Measurements from ENCODE around the gene EDEM3. TPM values are rescaled to one million over a fixed set of nuclear protein-coding genes. Genes with fewer than 3 reads are reported as not detected.

Gene EDEM3
- total RNA-seq, 2 donors from 2014 or later = 55.7 to 75.4 TPM

DNA sequence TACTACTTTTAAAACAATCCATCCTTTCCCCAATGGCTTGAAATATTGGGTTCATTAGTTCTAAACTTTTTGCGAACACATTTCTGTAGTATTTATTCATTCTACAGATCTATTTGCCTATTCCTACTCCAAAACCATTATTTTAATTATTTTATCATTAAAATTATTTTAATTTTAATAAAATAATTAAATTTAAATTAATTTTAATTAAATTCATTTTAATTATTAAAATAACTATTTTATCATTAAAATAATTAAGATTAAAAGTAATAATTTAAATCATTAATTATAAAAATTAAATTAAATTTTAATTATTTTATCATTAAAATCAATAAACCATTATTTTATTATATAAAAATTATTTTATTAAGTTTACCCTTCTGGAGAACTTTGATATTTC lies 15.6 kb downstream of the EDEM3 start:
- Histone ChIP-seq H3K27ac (no peak overlapping the region), H3K4me3 (no peak overlapping the region), H3K9me3 (no peaks in the 10 kb centered on the region), H3K9ac (ENCODE audit: low read depth in 2 of 2, low read length in 2 of 2) (no peak overlapping the region), H3K4me1 (no peaks in the 10 kb centered on the region), H3K36me3 (no peaks in the 10 kb centered on the region), H3K27me3 (no peaks in the 10 kb centered on the region)
- TF ChIP-seq, protein P1, sequence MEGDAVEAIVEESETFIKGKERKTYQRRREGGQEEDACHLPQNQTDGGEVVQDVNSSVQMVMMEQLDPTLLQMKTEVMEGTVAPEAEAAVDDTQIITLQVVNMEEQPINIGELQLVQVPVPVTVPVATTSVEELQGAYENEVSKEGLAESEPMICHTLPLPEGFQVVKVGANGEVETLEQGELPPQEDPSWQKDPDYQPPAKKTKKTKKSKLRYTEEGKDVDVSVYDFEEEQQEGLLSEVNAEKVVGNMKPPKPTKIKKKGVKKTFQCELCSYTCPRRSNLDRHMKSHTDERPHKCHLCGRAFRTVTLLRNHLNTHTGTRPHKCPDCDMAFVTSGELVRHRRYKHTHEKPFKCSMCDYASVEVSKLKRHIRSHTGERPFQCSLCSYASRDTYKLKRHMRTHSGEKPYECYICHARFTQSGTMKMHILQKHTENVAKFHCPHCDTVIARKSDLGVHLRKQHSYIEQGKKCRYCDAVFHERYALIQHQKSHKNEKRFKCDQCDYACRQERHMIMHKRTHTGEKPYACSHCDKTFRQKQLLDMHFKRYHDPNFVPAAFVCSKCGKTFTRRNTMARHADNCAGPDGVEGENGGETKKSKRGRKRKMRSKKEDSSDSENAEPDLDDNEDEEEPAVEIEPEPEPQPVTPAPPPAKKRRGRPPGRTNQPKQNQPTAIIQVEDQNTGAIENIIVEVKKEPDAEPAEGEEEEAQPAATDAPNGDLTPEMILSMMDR (IDR thresholded peaks at IDR 0.05) = no peak
- intact Hi-C loops (cut with DNase I) = no loop called here
- DNase-seq = no peak

DNA sequence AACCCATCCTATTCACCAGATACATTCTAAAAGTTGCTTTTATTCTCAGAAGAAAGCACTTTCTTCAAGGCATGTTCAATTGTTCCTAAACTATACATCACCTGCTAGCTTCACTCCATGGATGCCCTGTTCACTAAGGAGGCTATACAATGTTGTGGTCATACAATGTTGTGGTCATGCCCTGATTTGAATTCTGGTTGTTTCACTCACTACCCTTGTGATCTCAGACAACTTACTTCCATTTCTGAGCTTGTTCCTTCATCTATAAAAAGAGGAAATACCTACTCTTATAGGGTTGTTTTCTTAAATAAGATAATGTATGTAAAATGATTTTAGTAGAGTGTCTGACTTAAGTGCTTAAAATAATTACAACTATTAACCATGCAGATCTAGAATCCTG lies 19.7 kb downstream of the EDEM3 start:
- no peak overlapping the region for H3K9ac ChIP-seq (ENCODE audit: low read depth in 2 of 2, low read length in 2 of 2)
- H3K9me3 ChIP-seq = no peaks in the 10 kb centered on the region
- no peak for DNase-seq
- no peaks in the 10 kb centered on the region for H3K27me3 ChIP-seq
- no peaks in the 10 kb centered on the region for H3K36me3 ChIP-seq
- TF ChIP-seq, protein P1 (IDR thresholded peaks at IDR 0.05) = no peak
- intact Hi-C loops (cut with DNase I) = no loop called here
- H3K4me1 ChIP-seq = no peaks in the 10 kb centered on the region
- no peak overlapping the region for H3K4me3 ChIP-seq
- H3K27ac ChIP-seq = no peak overlapping the region

DNA sequence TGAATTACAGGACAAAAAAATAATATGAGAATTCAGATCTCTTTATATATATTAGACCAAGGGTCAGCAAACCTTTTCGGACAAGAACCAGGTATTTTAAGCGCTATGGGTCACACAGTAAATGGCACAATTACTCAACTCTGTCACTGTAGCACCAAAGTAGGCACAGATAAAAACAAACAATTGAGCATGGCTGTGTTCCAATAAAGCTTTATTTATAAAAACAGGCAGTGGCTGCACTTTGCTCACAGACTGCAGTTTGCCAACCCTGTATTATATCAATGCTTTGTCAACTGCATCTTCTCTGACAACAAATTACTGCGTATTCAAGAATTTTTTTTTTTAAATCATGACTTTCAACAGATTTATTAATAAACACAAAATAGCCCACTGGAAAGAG lies 29.8 kb downstream of the EDEM3 start:
- Histone ChIP-seq H3K27ac (no peak overlapping the region), H3K36me3 (no peaks in the 10 kb centered on the region), H3K4me3 (no peak overlapping the region), H3K9ac (ENCODE audit: low read depth in 2 of 2, low read length in 2 of 2) (no peak overlapping the region), H3K9me3 (no peaks in the 10 kb centered on the region), H3K27me3 (no peaks in the 10 kb centered on the region), H3K4me1 (no peaks in the 10 kb centered on the region)
- intact Hi-C loops (cut with DNase I) = no loop called here
- TF ChIP-seq, protein P1 (IDR thresholded peaks at IDR 0.05) = no peak
- DNase-seq = no peak

DNA sequence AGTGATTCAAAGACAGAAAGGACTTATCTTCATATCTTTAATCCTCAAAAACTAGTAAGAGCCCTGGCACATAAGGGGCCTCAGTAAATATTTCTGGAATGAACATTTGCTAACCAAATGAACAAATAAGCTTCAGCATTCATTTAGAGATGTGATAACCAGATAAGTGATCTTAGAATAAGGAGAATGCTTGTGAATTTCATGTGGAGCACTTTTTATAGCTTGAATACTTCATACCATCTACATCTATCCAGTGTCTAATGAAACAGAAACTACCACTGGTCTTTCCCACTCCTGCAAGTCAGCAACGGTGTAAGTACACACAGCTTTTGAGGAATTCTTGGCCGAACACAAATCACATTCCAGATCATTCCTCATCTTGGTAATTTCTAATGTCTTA lies 38.5 kb downstream of the EDEM3 start:
- Histone ChIP-seq H3K9me3 (no peaks in the 10 kb centered on the region), H3K27me3 (no peaks in the 10 kb centered on the region), H3K36me3 (peaks cover 6% of the 10 kb centered on the region), H3K4me3 (no peak overlapping the region), H3K27ac (no peak overlapping the region), H3K4me1 (no peaks in the 10 kb centered on the region), H3K9ac (ENCODE audit: low read depth in 2 of 2, low read length in 2 of 2) (no peak overlapping the region)
- TF ChIP-seq, protein P1 (IDR thresholded peaks at IDR 0.05) = no peak
- intact Hi-C loops (cut with DNase I) = no loop called here
- DNase-seq = no peak

DNA sequence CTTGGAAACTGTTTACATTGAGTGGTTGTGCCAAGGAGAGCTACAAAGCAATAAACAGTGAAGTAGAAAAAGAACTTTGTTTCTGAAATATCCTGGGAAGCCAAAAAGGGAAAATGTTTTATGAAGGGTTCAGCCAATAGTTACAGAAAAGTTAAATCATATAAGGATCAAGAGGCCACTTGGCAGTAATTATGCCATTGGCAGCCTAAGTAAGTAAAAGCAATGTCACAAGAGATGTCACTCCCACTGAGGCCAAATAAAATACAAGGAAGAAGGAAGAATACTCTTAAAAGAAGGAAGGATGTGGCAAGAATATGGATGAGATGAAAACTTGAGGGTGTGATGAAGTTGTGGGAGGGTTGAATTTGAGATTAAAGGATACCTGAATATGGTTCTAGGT lies 45.2 kb downstream of the EDEM3 start:
- TF ChIP-seq, protein P1 (IDR thresholded peaks at IDR 0.05) = no peak
- H3K9me3 ChIP-seq = no peaks in the 10 kb centered on the region

More for the DNA sequence above, 45.2 kb downstream of the EDEM3 start:
- peaks cover 5% of the 10 kb centered on the region for H3K36me3 ChIP-seq
- intact Hi-C loops (cut with DNase I) = loop anchor here (10.0 kb wide), 1 partner anchor 415 kb away; no protein-coding TSS in a partner anchor
- no peak overlapping the region for H3K27ac ChIP-seq
- no peak for DNase-seq
- H3K4me3 ChIP-seq = no peak overlapping the region
- no peaks in the 10 kb centered on the region for H3K4me1 ChIP-seq
- no peaks in the 10 kb centered on the region for H3K27me3 ChIP-seq
- H3K9ac ChIP-seq (ENCODE audit: low read depth in 2 of 2, low read length in 2 of 2) = no peak overlapping the region

Data from colonic mucosa (tissue), 4 donors.